ENCODE results near the gene CLUH. TPM values are rescaled to one million over a fixed set of nuclear protein-coding genes. Genes with fewer than 3 reads are reported as not detected.

CLUH gene
- total and polyA plus RNA-seq, 2 donors (not counting 3 experiments of a cell fraction or from before 2014, with no cell fraction given), result 33.8 to 80.7 TPM

DNA sequence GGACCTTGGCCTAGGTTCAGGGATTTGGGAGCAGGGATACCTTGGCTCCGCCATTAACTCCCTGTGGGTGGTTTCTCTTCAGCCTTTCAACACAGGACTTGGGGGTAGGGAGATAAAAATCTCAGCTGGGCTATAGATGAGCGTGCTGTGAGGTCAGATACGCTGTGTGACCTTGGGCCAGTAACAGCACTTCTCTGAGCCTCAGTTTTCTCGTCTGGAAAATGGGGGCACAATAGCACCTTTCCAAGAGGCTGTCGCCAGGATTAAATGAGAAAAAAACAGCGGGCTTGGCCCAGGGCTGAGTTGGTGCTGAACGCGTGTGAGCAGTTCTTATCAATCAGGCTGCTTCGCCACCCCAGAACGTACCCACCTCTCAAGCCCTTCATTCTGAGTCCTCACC, 20.2 kb upstream of the CLUH start:
- intact Hi-C loops (cut with micrococcal nuclease), result no loop called here
- H3K4me3 ChIP-seq (replicated peaks in 1 of 3; ENCODE audit: insufficient read depth in 1 of 3, low read depth in 1 of 3, low read length in 3 of 3), result no peak overlapping the region
- FAIRE-seq (no peak), DNase-seq (ENCODE audit: low read depth, low spot score) (no peak)
- H3K4me1 ChIP-seq (ENCODE audit: control insufficient read depth, extremely low read depth, insufficient read depth, low read length), result no peaks in the 10 kb centered on the region
- no peak for TF ChIP-seq FOS (IDR thresholded peaks at IDR 0.05; ENCODE audit: borderline replicate concordance, insufficient read depth, low read length)
- no peak for TF ChIP-seq EZH2 (IDR thresholded peaks at IDR 0.05; ENCODE audit: borderline replicate concordance, low read depth, low read length, severe bottlenecking)
- TF ChIP-seq, protein P1, sequence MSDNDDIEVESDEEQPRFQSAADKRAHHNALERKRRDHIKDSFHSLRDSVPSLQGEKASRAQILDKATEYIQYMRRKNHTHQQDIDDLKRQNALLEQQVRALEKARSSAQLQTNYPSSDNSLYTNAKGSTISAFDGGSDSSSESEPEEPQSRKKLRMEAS (IDR thresholded peaks at IDR 0.05; ENCODE audit: insufficient read depth, insufficient read length), result no peak
- TF ChIP-seq JUN (IDR thresholded peaks at IDR 0.05; ENCODE audit: borderline replicate concordance, insufficient read depth, insufficient read length, low read depth), result no peak
- H4K20me1 ChIP-seq (replicated peaks; ENCODE audit: control insufficient read depth, extremely low read depth, insufficient read depth, low read length), result no peaks in the 10 kb centered on the region
- H3K36me3 ChIP-seq (ENCODE audit: control insufficient read depth in 2 of 2, extremely low read depth in 1 of 2, insufficient read depth in 2 of 2, low read length in 2 of 2), result no peaks in the 10 kb centered on the region
- no peaks in the 10 kb centered on the region for H3K79me2 ChIP-seq (ENCODE audit: control insufficient read depth, insufficient read depth, low read length)
- H3K9me1 ChIP-seq (replicated peaks; ENCODE audit: control insufficient read depth, extremely low read depth, insufficient read depth, low read length), result no peaks in the 10 kb centered on the region
- no peaks in the 10 kb centered on the region for H3K27me3 ChIP-seq (ENCODE audit: control insufficient read depth in 2 of 2, insufficient read depth in 2 of 2, low read length in 2 of 2)
- H3K9ac ChIP-seq (replicated peaks; ENCODE audit: extremely low read depth, insufficient read depth, low read length), result no peak overlapping the region
- H3K9me3 ChIP-seq (replicated peaks; ENCODE audit: control insufficient read depth, insufficient read depth, low read length), result no peaks in the 10 kb centered on the region
- no TSS peak for BruUV-seq (replicated peaks)
- H2AFZ ChIP-seq (ENCODE audit: low read depth, low read length), result no peak overlapping the region
- ChIA-PET POLR2A (no interaction called here), CTCF (no interaction called here)
- no peak overlapping the region for H3K27ac ChIP-seq (ENCODE audit: insufficient read depth, low read depth, low read length)
- H3K4me2 ChIP-seq (ENCODE audit: insufficient read depth, low read length), result no peak overlapping the region
- dilution Hi-C loops (cut with MboI; ENCODE audit: extremely low pct_ligation_motif_present, low sequenced_read_pairs), result no loop called here

DNA sequence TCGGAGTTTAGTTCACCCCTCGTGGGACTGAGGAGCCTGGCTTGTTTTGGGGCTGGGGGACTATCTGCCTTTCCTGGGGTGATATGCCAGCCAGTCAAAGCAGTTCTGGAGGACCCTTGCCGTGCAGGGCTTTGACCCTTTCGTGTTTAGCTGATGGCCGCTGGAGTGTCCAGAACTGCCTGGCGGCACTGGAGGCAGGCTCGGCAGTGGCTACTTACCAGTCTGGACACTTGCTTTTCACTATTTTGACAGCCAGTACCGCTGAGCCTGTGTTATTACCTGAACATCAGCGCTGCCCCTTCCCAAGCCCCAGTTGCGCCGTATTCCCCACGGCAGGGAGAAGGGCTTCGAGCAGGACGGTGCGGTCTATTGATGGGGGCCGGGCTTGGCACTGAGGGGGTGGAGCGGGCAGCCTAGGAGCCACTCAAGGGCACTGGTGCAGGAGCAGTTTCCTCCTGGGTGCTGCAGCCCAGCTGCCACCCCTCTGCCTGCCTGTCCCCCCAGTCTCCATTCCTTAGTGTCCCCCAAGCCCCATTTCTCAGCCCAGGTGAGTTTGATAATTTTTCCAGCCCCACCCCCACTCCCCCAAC, 19.3 kb upstream of the CLUH start:
- ChIA-PET CTCF (no interaction called here), POLR2A (no interaction called here)
- H3K36me3 ChIP-seq (ENCODE audit: control insufficient read depth in 2 of 2, extremely low read depth in 1 of 2, insufficient read depth in 2 of 2, low read length in 2 of 2), result no peaks in the 10 kb centered on the region
- H3K27ac ChIP-seq (ENCODE audit: insufficient read depth, low read depth, low read length), result no peak overlapping the region
- DNase-seq (ENCODE audit: low read depth, low spot score) (no peak), FAIRE-seq (no peak)
- BruUV-seq (replicated peaks), result no TSS peak
- H3K27me3 ChIP-seq (ENCODE audit: control insufficient read depth in 2 of 2, insufficient read depth in 2 of 2, low read length in 2 of 2), result peaks cover 0 to under 1% of the 10 kb centered on the region in 2 experiments
- H3K9me3 ChIP-seq (replicated peaks; ENCODE audit: control insufficient read depth, insufficient read depth, low read length), result no peaks in the 10 kb centered on the region
- no peaks in the 10 kb centered on the region for H3K4me1 ChIP-seq (ENCODE audit: control insufficient read depth, extremely low read depth, insufficient read depth, low read length)
- no peaks in the 10 kb centered on the region for H3K79me2 ChIP-seq (ENCODE audit: control insufficient read depth, insufficient read depth, low read length)
- dilution Hi-C loops (cut with MboI; ENCODE audit: extremely low pct_ligation_motif_present, low sequenced_read_pairs), result no loop called here
- intact Hi-C loops (cut with micrococcal nuclease), result no loop called here
- H4K20me1 ChIP-seq (replicated peaks; ENCODE audit: control insufficient read depth, extremely low read depth, insufficient read depth, low read length), result no peaks in the 10 kb centered on the region
- H3K9ac ChIP-seq (replicated peaks; ENCODE audit: extremely low read depth, insufficient read depth, low read length), result no peak overlapping the region
- no peak overlapping the region for H3K4me3 ChIP-seq (replicated peaks in 1 of 3; ENCODE audit: insufficient read depth in 1 of 3, low read depth in 1 of 3, low read length in 3 of 3)
- H2AFZ ChIP-seq (ENCODE audit: low read depth, low read length), result no peak overlapping the region
- TF ChIP-seq, protein P1 (IDR thresholded peaks at IDR 0.05; ENCODE audit: insufficient read depth, insufficient read length), result no peak
- no peak for TF ChIP-seq MYC (IDR thresholded peaks at IDR 0.05; ENCODE audit: low read depth, low read length)
- TF ChIP-seq POLR2A (IDR thresholded peaks at IDR 0.05; ENCODE audit: low read depth, low read length), result no peak
- TF ChIP-seq POLR2AphosphoS5 (IDR thresholded peaks at IDR 0.05; ENCODE audit: insufficient read depth, low read depth, low read length), result no peak
- no peak for TF ChIP-seq EZH2 (IDR thresholded peaks at IDR 0.05; ENCODE audit: borderline replicate concordance, low read depth, low read length, severe bottlenecking)
- TF ChIP-seq GATA2 (IDR thresholded peaks at IDR 0.05; ENCODE audit: insufficient read depth, insufficient read length, low read depth, low read length), result no peak
- TF ChIP-seq, protein P2, sequence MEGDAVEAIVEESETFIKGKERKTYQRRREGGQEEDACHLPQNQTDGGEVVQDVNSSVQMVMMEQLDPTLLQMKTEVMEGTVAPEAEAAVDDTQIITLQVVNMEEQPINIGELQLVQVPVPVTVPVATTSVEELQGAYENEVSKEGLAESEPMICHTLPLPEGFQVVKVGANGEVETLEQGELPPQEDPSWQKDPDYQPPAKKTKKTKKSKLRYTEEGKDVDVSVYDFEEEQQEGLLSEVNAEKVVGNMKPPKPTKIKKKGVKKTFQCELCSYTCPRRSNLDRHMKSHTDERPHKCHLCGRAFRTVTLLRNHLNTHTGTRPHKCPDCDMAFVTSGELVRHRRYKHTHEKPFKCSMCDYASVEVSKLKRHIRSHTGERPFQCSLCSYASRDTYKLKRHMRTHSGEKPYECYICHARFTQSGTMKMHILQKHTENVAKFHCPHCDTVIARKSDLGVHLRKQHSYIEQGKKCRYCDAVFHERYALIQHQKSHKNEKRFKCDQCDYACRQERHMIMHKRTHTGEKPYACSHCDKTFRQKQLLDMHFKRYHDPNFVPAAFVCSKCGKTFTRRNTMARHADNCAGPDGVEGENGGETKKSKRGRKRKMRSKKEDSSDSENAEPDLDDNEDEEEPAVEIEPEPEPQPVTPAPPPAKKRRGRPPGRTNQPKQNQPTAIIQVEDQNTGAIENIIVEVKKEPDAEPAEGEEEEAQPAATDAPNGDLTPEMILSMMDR (IDR thresholded peaks at IDR 0.05; ENCODE audit: extremely low read depth in 1 of 2, insufficient read depth in 1 of 2, low read depth in 1 of 2, low read length in 2 of 2), result no peak
- TF ChIP-seq JUN (IDR thresholded peaks at IDR 0.05; ENCODE audit: borderline replicate concordance, insufficient read depth, insufficient read length, low read depth), result no peak
- TF ChIP-seq FOS (IDR thresholded peaks at IDR 0.05; ENCODE audit: borderline replicate concordance, insufficient read depth, low read length), result no peak
- H3K4me2 ChIP-seq (ENCODE audit: insufficient read depth, low read length), result no peak overlapping the region
- no peaks in the 10 kb centered on the region for H3K9me1 ChIP-seq (replicated peaks; ENCODE audit: control insufficient read depth, extremely low read depth, insufficient read depth, low read length)
